ENCODE results near the gene DAAM2. TPM values are rescaled to one million over a fixed set of nuclear protein-coding genes. Genes with fewer than 3 reads are reported as not detected.

DAAM2 gene
- total RNA-seq, 1 experiment from 2014 or later, result 4.8 TPM

DNA sequence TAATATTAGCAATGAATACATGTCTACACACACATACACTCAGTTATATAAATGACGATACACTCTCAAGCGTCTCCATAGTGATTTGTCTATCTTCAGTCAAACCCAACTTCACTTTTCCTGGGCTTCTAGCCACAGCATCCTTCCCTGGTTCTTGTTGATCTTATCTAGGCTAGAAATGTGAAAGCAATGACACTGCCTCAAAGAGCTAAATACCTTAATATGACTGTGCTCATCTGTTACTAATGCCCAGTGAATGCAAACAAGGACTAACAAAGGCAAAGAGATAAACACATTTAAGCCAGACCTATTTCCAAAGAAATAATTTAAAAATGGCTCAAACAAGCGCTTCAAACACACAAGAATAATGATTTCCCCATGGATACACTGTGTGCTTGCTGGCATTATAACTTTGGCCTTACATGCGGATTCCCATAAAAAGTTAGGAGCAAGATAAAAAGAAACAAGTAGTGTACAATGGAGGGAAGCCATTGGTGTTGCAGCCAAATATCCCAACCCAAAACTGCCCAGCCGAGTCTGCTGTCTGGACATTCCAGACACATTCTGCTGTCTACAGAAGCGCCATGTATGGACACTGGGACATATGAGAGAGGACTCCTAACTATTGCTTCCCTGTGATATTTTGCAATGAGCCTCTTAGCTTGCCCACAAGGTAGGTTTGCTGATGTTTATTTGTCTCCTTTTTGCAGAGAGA lies 19.5 kb upstream of the DAAM2 start:
- H3K4me1 ChIP-seq (ENCODE audit: insufficient read depth, low read length, poor library complexity, severe bottlenecking), result no peaks in the 10 kb centered on the region
- H3K36me3 ChIP-seq (ENCODE audit: insufficient read depth, low read length, poor library complexity, severe bottlenecking), result no peaks in the 10 kb centered on the region
- ChIA-PET POLR2A (ENCODE audit: low non-redundant PET) (no interaction called here), CTCF (no interaction called here)
- no TSS peak for BruUV-seq (replicated peaks)
- TF ChIP-seq EZH2 (IDR thresholded peaks at IDR 0.05; ENCODE audit: borderline replicate concordance, low read depth, low read length, poor library complexity, severe bottlenecking), result no peak
- TF ChIP-seq, protein P1, sequence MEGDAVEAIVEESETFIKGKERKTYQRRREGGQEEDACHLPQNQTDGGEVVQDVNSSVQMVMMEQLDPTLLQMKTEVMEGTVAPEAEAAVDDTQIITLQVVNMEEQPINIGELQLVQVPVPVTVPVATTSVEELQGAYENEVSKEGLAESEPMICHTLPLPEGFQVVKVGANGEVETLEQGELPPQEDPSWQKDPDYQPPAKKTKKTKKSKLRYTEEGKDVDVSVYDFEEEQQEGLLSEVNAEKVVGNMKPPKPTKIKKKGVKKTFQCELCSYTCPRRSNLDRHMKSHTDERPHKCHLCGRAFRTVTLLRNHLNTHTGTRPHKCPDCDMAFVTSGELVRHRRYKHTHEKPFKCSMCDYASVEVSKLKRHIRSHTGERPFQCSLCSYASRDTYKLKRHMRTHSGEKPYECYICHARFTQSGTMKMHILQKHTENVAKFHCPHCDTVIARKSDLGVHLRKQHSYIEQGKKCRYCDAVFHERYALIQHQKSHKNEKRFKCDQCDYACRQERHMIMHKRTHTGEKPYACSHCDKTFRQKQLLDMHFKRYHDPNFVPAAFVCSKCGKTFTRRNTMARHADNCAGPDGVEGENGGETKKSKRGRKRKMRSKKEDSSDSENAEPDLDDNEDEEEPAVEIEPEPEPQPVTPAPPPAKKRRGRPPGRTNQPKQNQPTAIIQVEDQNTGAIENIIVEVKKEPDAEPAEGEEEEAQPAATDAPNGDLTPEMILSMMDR (conservative IDR thresholded peaks at IDR 0.05; ENCODE audit: low read depth, low read length), result no peak
- no peaks in the 10 kb centered on the region for H3K9me3 ChIP-seq (ENCODE audit: low read depth, low read length, poor library complexity, severe bottlenecking)
- H3K4me3 ChIP-seq (ENCODE audit: low read depth, low read length, poor library complexity, severe bottlenecking), result no peak overlapping the region
- H3K27ac ChIP-seq (ENCODE audit: low read depth, low read length, poor library complexity, severe bottlenecking), result no peak overlapping the region
- intact Hi-C loops (cut with micrococcal nuclease; ENCODE audit: unreplicated experiment), result no loop called here
- no peaks in the 10 kb centered on the region for H3K27me3 ChIP-seq (replicated peaks; ENCODE audit: insufficient read depth, low read depth, low read length, poor library complexity)
- DNase-seq (ENCODE audit: low spot score), result no peak

DNA sequence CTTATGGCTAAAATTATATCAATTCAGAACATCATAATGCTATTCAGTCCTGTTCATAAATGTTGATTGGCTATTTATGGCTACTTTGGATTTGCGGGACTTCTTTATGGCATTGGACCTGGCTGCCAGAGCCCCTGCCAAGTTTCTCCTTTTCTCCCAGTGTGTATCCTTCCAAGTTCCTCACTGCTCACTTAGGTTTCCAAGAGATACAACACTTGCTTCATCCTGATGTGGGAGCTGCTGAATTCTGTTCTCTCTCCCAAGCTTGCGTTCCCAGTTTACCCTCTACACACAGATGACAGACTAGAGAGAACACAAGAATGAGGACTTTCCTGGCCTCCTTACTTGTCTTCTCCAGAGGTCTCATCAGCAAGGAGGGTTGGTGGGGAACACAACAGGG lies 18.4 kb upstream of the DAAM2 start:
- Histone ChIP-seq H3K4me3 (ENCODE audit: low read depth, low read length, poor library complexity, severe bottlenecking) (no peak overlapping the region), H3K9me3 (ENCODE audit: low read depth, low read length, poor library complexity, severe bottlenecking) (no peaks in the 10 kb centered on the region), H3K36me3 (ENCODE audit: insufficient read depth, low read length, poor library complexity, severe bottlenecking) (no peaks in the 10 kb centered on the region), H3K27me3 (replicated peaks; ENCODE audit: insufficient read depth, low read depth, low read length, poor library complexity) (no peaks in the 10 kb centered on the region), H3K27ac (ENCODE audit: low read depth, low read length, poor library complexity, severe bottlenecking) (no peak overlapping the region), H3K4me1 (ENCODE audit: insufficient read depth, low read length, poor library complexity, severe bottlenecking) (no peaks in the 10 kb centered on the region)
- CTCF ChIA-PET, result no interaction called here
- POLR2A ChIA-PET (ENCODE audit: low non-redundant PET), result no interaction called here
- intact Hi-C loops (cut with micrococcal nuclease; ENCODE audit: unreplicated experiment), result no loop called here
- TF ChIP-seq, protein P1 (conservative IDR thresholded peaks at IDR 0.05; ENCODE audit: low read depth, low read length), result no peak
- TF ChIP-seq EZH2 (IDR thresholded peaks at IDR 0.05; ENCODE audit: borderline replicate concordance, low read depth, low read length, poor library complexity, severe bottlenecking), result no peak
- BruUV-seq (replicated peaks), result no TSS peak
- DNase-seq (ENCODE audit: low spot score), result no peak

DNA sequence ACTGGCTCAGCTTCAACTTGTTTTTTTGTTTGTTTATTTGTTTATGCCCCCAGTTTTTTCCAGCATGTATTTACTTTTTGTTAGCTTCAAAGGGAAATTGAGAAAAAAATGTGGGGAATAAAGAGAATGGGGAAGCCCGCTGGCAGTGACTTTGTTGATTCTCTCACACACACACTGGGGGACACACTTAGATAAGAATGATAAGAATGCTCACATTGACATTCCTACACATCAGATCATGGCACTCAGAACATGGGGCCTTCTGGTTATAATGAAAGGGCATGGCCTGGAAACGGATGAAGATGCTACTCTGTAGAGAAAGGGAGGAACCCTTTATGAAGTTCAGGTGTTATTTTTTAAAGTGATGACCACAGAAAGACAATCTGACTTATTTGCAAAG lies 15.6 kb upstream of the DAAM2 start:
- no TSS peak for BruUV-seq (replicated peaks)
- POLR2A ChIA-PET (ENCODE audit: low non-redundant PET), result no interaction called here
- intact Hi-C loops (cut with micrococcal nuclease; ENCODE audit: unreplicated experiment), result no loop called here
- TF ChIP-seq EZH2 (IDR thresholded peaks at IDR 0.05; ENCODE audit: borderline replicate concordance, low read depth, low read length, poor library complexity, severe bottlenecking), result no peak
- TF ChIP-seq, protein P1 (conservative IDR thresholded peaks at IDR 0.05; ENCODE audit: low read depth, low read length), result no peak
- no peaks in the 10 kb centered on the region for H3K27me3 ChIP-seq (replicated peaks; ENCODE audit: insufficient read depth, low read depth, low read length, poor library complexity)
- CTCF ChIA-PET, result no interaction called here
- H3K9me3 ChIP-seq (ENCODE audit: low read depth, low read length, poor library complexity, severe bottlenecking), result no peaks in the 10 kb centered on the region
- DNase-seq (ENCODE audit: low spot score), result no peak
- no peak overlapping the region for H3K27ac ChIP-seq (ENCODE audit: low read depth, low read length, poor library complexity, severe bottlenecking)
- H3K4me3 ChIP-seq (ENCODE audit: low read depth, low read length, poor library complexity, severe bottlenecking), result no peak overlapping the region
- H3K36me3 ChIP-seq (ENCODE audit: insufficient read depth, low read length, poor library complexity, severe bottlenecking), result no peaks in the 10 kb centered on the region
- no peaks in the 10 kb centered on the region for H3K4me1 ChIP-seq (ENCODE audit: insufficient read depth, low read length, poor library complexity, severe bottlenecking)

All from A673 (cell line).